WTC11 (cell line): ENCODE measurements around the gene PTPRG. TPM values are rescaled to one million over a fixed set of nuclear protein-coding genes. Genes with fewer than 3 reads are reported as not detected.

Experiments
- ATAC-seq: fragments of 200-7000 bp; cut with Tn5 transposase; 2 replicates; pipeline ENCODE4 v1.10.0; 2021; ENCODE audit warnings: mild to moderate bottlenecking, moderate library complexity
- CTCF ChIA-PET: fragments of 300-600 bp; sonication (Branson Sonifier 250); formaldehyde crosslinking; loops from one replicate; lab custom pipeline; 2021; ENCODE audit warnings: antibody characterized with exemption; lab: Charles Lee
- POLR2A ChIA-PET: fragments of 350-600 bp; sonication (Branson Sonifier 250); formaldehyde crosslinking; loops from one replicate; lab custom pipeline; 2021; ENCODE audit warnings: antibody characterized with exemption; lab: Charles Lee
- DNase-seq: peaks from one replicate; pipeline ENCODE4 v3.0.0; 2021; ENCODE audit warnings: low spot score
- H3K27ac Mint-ChIP-seq: 2 replicates; pipeline ENCODE4 v1.8.0; 2021; ENCODE audit warnings: mixed read lengths
- H3K27me3 Mint-ChIP-seq: 2 replicates; pipeline ENCODE4 v1.8.0; 2021; ENCODE audit warnings: low read depth, mild to moderate bottlenecking, moderate library complexity, mixed read lengths
- H3K36me3 Mint-ChIP-seq: 2 replicates; pipeline ENCODE4 v1.8.0; 2021; ENCODE audit warnings: mixed read lengths
- H3K4me1 Mint-ChIP-seq: 2 replicates; pipeline ENCODE4 v1.8.0; 2022; ENCODE audit warnings: mixed read lengths
- H3K4me3 Mint-ChIP-seq: 2 replicates; pipeline ENCODE4 v1.8.0; 2021; ENCODE audit warnings: mild to moderate bottlenecking, moderate library complexity, mixed read lengths
- H3K9me3 Mint-ChIP-seq: 2 replicates; pipeline ENCODE4 v1.8.0; 2021; ENCODE audit warnings: mixed read lengths
- ARID4B ChIP-seq: sonication (generic); formaldehyde crosslinking; IDR thresholded peaks from 2 replicates; pipeline ENCODE4 v1.8.0; 2023; ENCODE audit warnings: missing genetic modification reagents, mild to moderate bottlenecking, borderline replicate concordance
- E2F1 ChIP-seq: sonication (generic); formaldehyde crosslinking; IDR thresholded peaks from 2 replicates; pipeline ENCODE4 v1.8.0; 2022; ENCODE audit warnings: mild to moderate bottlenecking, missing genetic modification reagents
- ELF4 ChIP-seq: sonication (generic); formaldehyde crosslinking; IDR thresholded peaks from 2 replicates; pipeline ENCODE4 v1.8.1; 2022; ENCODE audit warnings: low read depth, mild to moderate bottlenecking, moderate library complexity, missing genetic modification reagents
- ETV6 ChIP-seq: sonication (generic); formaldehyde crosslinking; IDR thresholded peaks from 2 replicates; pipeline ENCODE4 v1.8.1; 2022; ENCODE audit warnings: mild to moderate bottlenecking, missing genetic modification reagents
- GABPB1 ChIP-seq: sonication (generic); formaldehyde crosslinking; IDR thresholded peaks from 2 replicates; pipeline ENCODE4 v1.8.1; 2023; ENCODE audit warnings: mild to moderate bottlenecking, missing genetic modification reagents
- HMGA2 ChIP-seq: fragments of 250-450 bp; sonication (Bioruptor Pico); IDR thresholded peaks from 2 replicates; pipeline ENCODE4 v1.4.0; 2021; ENCODE audit warnings: mild to moderate bottlenecking, moderate library complexity
- JAZF1 ChIP-seq: fragments of 250-450 bp; sonication (Bioruptor Pico); IDR thresholded peaks from 2 replicates; pipeline ENCODE4 v1.9.0; 2021; ENCODE audit warnings: moderate library complexity, mild to moderate bottlenecking, inconsistent platforms
- MAX ChIP-seq: sonication (generic); formaldehyde crosslinking; IDR thresholded peaks from 2 replicates; pipeline ENCODE4 v1.8.0; 2022; ENCODE audit warnings: mild to moderate bottlenecking, missing genetic modification reagents
- MXD4 ChIP-seq: fragments of 250-450 bp; sonication (Bioruptor Pico); IDR thresholded peaks from 2 replicates; pipeline ENCODE4 v1.8.0; 2021; ENCODE audit warnings: mild to moderate bottlenecking, moderate library complexity, borderline replicate concordance
- PRDM15 ChIP-seq: sonication (generic); formaldehyde crosslinking; IDR thresholded peaks from 2 replicates; pipeline ENCODE4 v1.8.0; 2022; ENCODE audit warnings: missing genetic modification reagents
- PREB ChIP-seq: sonication (generic); formaldehyde crosslinking; IDR thresholded peaks from 2 replicates; pipeline ENCODE4 v1.8.1; 2022; ENCODE audit warnings: mild to moderate bottlenecking, missing genetic modification reagents, moderate library complexity, borderline replicate concordance
- RELA ChIP-seq: sonication (generic); formaldehyde crosslinking; IDR thresholded peaks from 2 replicates; pipeline ENCODE4 v1.8.1; 2022; ENCODE audit warnings: missing genetic modification reagents, mild to moderate bottlenecking, borderline replicate concordance
- SMAD3 ChIP-seq: sonication (generic); formaldehyde crosslinking; IDR thresholded peaks from 2 replicates; pipeline ENCODE4 v1.8.0; 2022; ENCODE audit warnings: missing genetic modification reagents, mild to moderate bottlenecking, borderline replicate concordance
- SOX15 ChIP-seq: fragments of 250-450 bp; sonication (Bioruptor Pico); IDR thresholded peaks from 2 replicates; pipeline ENCODE4 v1.9.0; 2021; ENCODE audit warnings: mild to moderate bottlenecking
- TCF7 ChIP-seq: sonication (generic); formaldehyde crosslinking; IDR thresholded peaks from 2 replicates; pipeline ENCODE4 v1.8.0; 2022; ENCODE audit warnings: mild to moderate bottlenecking, low read depth, missing genetic modification reagents, moderate library complexity
- TP53 ChIP-seq: sonication (generic); formaldehyde crosslinking; IDR thresholded peaks from 2 replicates; pipeline ENCODE4 v1.8.1; 2023; ENCODE audit warnings: mild to moderate bottlenecking, missing genetic modification reagents
- USF1 ChIP-seq: sonication (generic); formaldehyde crosslinking; IDR thresholded peaks from 2 replicates; pipeline ENCODE4 v1.8.0; 2022; ENCODE audit warnings: mild to moderate bottlenecking, missing genetic modification reagents
- ZBTB21 ChIP-seq: sonication (generic); formaldehyde crosslinking; IDR thresholded peaks from 2 replicates; pipeline ENCODE4 v1.8.1; 2023; ENCODE audit warnings: mild to moderate bottlenecking, missing genetic modification reagents, borderline replicate concordance
- ZNF232 ChIP-seq: sonication (generic); formaldehyde crosslinking; IDR thresholded peaks from 2 replicates; pipeline ENCODE4 v1.8.0; 2022; ENCODE audit warnings: mild to moderate bottlenecking, missing genetic modification reagents
- ZNF512 ChIP-seq: sonication (generic); formaldehyde crosslinking; IDR thresholded peaks from 2 replicates; pipeline ENCODE4 v1.8.1; 2022; ENCODE audit warnings: missing genetic modification reagents, borderline replicate concordance
- total RNA-seq: library from RNA; stranded (reverse); gene quantifications from 3 replicates; pipeline ENCODE4 v1.2.3, GENCODE V29; 2021

The PTPRG gene
- total RNA-seq, 1 experiment from 2014 or later = 106 TPM

GRCh38 chr3:62318752-62319569 is 757.6 kb downstream of the PTPRG start (continued):
- TF ChIP-seq SMAD3 (CRISPR knock-in tag) (peak; percentile 81), E2F1 (CRISPR knock-in tag) (peak; percentile 83; the same call in 1 of the 2 replicates), ETV6 (CRISPR knock-in tag) (peak; percentile 54)

- no peak overlapping the region for H3K27ac Mint-ChIP-seq
- TF ChIP-seq TCF7 (CRISPR knock-in tag) = no peak
- no peak for TF ChIP-seq ZNF232 (CRISPR knock-in tag)
- no peak for TF ChIP-seq SMAD3 (CRISPR knock-in tag)
- no peak for TF ChIP-seq PRDM15
- no peak for TF ChIP-seq SOX15
- no peak for TF ChIP-seq MAX (CRISPR knock-in tag)
- TF ChIP-seq PREB (CRISPR knock-in tag) = no peak
- no peak for TF ChIP-seq ARID4B (CRISPR knock-in tag)
- no peak for TF ChIP-seq MXD4
- no peak for TF ChIP-seq GABPB1
- TF ChIP-seq RELA (CRISPR knock-in tag) = no peak
- no peak for TF ChIP-seq JAZF1 (CRISPR knock-in tag)
- TF ChIP-seq HMGA2 (CRISPR knock-in tag) = no peak
- TF ChIP-seq ELF4 (CRISPR knock-in tag) = no peak
- TF ChIP-seq USF1 (CRISPR knock-in tag) = no peak
- TF ChIP-seq TP53 (CRISPR knock-in tag) = no peak
- no peak for TF ChIP-seq ZNF512 (CRISPR knock-in tag)
- TF ChIP-seq ZBTB21 (CRISPR knock-in tag) = no peak
These were observed 758.3 kb downstream of the PTPRG start for GRCh38 chr3:62319570-62320243.

More at GRCh38 chr3:62319570-62320243, 758.3 kb downstream of the PTPRG start:
- ATAC-seq = no peak
- ChIA-PET POLR2A (no interaction called here), CTCF (interaction anchor here (0.9 kb wide), 1 partner anchor 150 kb away, joined by 3 read pairs; no protein-coding TSS in a partner anchor)
- H3K36me3 Mint-ChIP-seq = peaks cover 2% of the 10 kb centered on the region; the same call in 1 of the 2 replicates
- peaks cover 9% of the 10 kb centered on the region for H3K4me1 Mint-ChIP-seq
- H3K9me3 Mint-ChIP-seq = peaks cover 11% of the 10 kb centered on the region
- H3K4me3 Mint-ChIP-seq = peak overlapping the region; percentile 96
- H3K27me3 Mint-ChIP-seq = peaks cover 14% of the 10 kb centered on the region
- no peak for DNase-seq
